SIG-M5 (cell line): Measurements from ENCODE around the gene SEPTIN2.
"Not testable (repeated sequence)": the region's sequence is repeated elsewhere in the genome, so short reads cannot be mapped to it uniquely, and the experiment has no call there.

Experiments used
- DNase-seq: peaks from one replicate; lab custom pipeline; 2025; lab: John Stamatoyannopoulos, UW

SEPTIN2 gene

GRCh38 chr2:241315879-241316631 is at the start of gene SEPTIN2:
Gene SEPTIN2 (plus strand): TSS chr2:241315925. CDS start chr2:241324233, 8,308 bp downstream.
- DNase-seq, result no peak

GRCh38 chr2:241267249-241268067 is 48.3 kb upstream of the SEPTIN2 start:
- DNase-seq, result no peak

GRCh38 chr2:241268306-241268705 is 47.4 kb upstream of the SEPTIN2 start:
- no peak for DNase-seq

- no peak for DNase-seq
These were observed 46.8 kb upstream of the SEPTIN2 start for GRCh38 chr2:241268716-241269445.

GRCh38 chr2:241269707-241270520 is 45.8 kb upstream of the SEPTIN2 start:
- DNase-seq, result no peak

GRCh38 chr2:241270531-241270930 is 45.2 kb upstream of the SEPTIN2 start:
- DNase-seq, result no peak

- DNase-seq, result no peak
These were observed 43.9 kb upstream of the SEPTIN2 start for GRCh38 chr2:241271706-241272302.

- no peak for DNase-seq
These were observed 43.2 kb upstream of the SEPTIN2 start for GRCh38 chr2:241272303-241273209.

GRCh38 chr2:241273210-241274020 is 42.3 kb upstream of the SEPTIN2 start:
- DNase-seq, result no peak

- DNase-seq, result no peak
These were observed 41.6 kb upstream of the SEPTIN2 start for GRCh38 chr2:241274127-241274526.

- no peak for DNase-seq
These were observed 40.2 kb upstream of the SEPTIN2 start for GRCh38 chr2:241275504-241275903.

GRCh38 chr2:241275910-241276309 is 39.8 kb upstream of the SEPTIN2 start:
- no peak for DNase-seq

GRCh38 chr2:241278306-241278705 is 37.4 kb upstream of the SEPTIN2 start:
- DNase-seq, result not testable (repeated sequence)

GRCh38 chr2:241279413-241279812 is 36.3 kb upstream of the SEPTIN2 start:
- no peak for DNase-seq

GRCh38 chr2:241279828-241280227 is 35.9 kb upstream of the SEPTIN2 start:
- DNase-seq, result no peak

- DNase-seq, result no peak
These were observed 35.4 kb upstream of the SEPTIN2 start for GRCh38 chr2:241280291-241280690.

GRCh38 chr2:241282555-241282954 is 33.2 kb upstream of the SEPTIN2 start:
- DNase-seq, result no peak

GRCh38 chr2:241285596-241285995 is 30.1 kb upstream of the SEPTIN2 start:
- DNase-seq, result no peak

GRCh38 chr2:241286348-241287090 is 29.2 kb upstream of the SEPTIN2 start:
- no peak for DNase-seq
